ENCODE results near the gene CIB4. TPM values are rescaled to one million over a fixed set of nuclear protein-coding genes. Genes with fewer than 3 reads are reported as not detected.

The CIB4 gene
- total RNA-seq, 5 donors from 2014 or later (not counting 1 experiment from before 2014, with no cell fraction given) = not detected

DNA sequence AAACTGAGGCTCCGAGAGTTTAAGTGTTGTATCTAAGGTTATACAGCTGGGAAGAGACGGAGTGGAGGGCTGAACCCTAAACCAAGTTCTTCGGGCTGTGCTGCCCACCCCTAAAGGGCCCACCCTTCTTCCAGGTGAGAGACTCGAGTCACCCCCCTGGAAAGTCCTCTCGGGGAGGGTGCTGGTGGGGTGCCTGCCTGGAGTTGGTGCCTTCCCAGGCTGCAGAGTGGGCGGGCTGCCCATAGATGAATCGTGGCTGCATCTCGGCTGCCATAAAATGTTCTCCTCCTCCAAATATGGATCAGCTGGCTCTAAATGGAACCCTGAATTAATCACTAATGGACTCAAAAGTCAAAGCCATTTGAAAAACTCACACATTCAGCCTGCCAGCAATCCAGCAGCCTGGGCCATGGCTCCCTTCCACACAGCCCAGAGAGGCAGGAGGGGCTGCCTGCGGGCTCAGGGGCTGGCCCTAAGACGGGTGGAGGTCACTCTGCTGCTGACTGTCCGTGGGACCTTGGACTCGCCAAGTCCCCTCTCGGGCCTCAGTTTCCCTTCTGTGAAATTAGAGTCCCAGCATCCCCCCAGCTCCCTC is 7.7 kb downstream of the CIB4 start:
- peaks cover 0 to 16% of the 10 kb centered on the region in 2 donors for H3K27me3 Mint-ChIP-seq
- peaks cover 0 to 49% of the 10 kb centered on the region in 2 experiments for H3K27me3 ChIP-seq (replicated peaks in 1 of 2; ENCODE audit: control insufficient read depth in 2 of 2, extremely low read depth in 1 of 2, insufficient read depth in 2 of 2, low read length in 1 of 2)
- no peak for DNase-seq
- no peaks in the 10 kb centered on the region for H3K9me3 Mint-ChIP-seq
- POLR2A ChIA-PET = no interaction called here
- H3K27ac Mint-ChIP-seq = no peak overlapping the region
- ATAC-seq (replicated peaks in 1 of 4) = no peak
- H3K4me1 Mint-ChIP-seq = no peaks in the 10 kb centered on the region
- WGBS (ENCODE audit: insufficient coverage) = 75% methylated on average over 8 of the region's 13 CpGs
- H3K27ac ChIP-seq (ENCODE audit: low read length) = no peak overlapping the region
- no peaks in the 10 kb centered on the region for H3K4me1 ChIP-seq (ENCODE audit: control insufficient read depth in 1 of 2, extremely low read depth in 1 of 2, insufficient read depth in 2 of 2, low read length in 2 of 2)
- H3K36me3 Mint-ChIP-seq = no peaks in the 10 kb centered on the region
- no peak overlapping the region for H3K4me3 Mint-ChIP-seq
- CTCF ChIA-PET = no interaction called here
- H3K9me3 ChIP-seq = no peaks in the 10 kb centered on the region
- no peaks in the 10 kb centered on the region for H3K36me3 ChIP-seq (ENCODE audit: control insufficient read depth in 2 of 2, extremely low read depth in 1 of 2, insufficient read depth in 1 of 2, low read length in 1 of 2)
- no peak overlapping the region for H3K4me3 ChIP-seq (ENCODE audit: control insufficient read depth in 1 of 2, extremely low read depth in 1 of 2, low read length in 1 of 2)

- no peak overlapping the region for H3K27ac Mint-ChIP-seq
- CTCF ChIA-PET = no interaction called here
- POLR2A ChIA-PET = no interaction called here
Measured at GRCh38 chr2:26632624-26633185, 8.5 kb downstream of the CIB4 start.

DNA sequence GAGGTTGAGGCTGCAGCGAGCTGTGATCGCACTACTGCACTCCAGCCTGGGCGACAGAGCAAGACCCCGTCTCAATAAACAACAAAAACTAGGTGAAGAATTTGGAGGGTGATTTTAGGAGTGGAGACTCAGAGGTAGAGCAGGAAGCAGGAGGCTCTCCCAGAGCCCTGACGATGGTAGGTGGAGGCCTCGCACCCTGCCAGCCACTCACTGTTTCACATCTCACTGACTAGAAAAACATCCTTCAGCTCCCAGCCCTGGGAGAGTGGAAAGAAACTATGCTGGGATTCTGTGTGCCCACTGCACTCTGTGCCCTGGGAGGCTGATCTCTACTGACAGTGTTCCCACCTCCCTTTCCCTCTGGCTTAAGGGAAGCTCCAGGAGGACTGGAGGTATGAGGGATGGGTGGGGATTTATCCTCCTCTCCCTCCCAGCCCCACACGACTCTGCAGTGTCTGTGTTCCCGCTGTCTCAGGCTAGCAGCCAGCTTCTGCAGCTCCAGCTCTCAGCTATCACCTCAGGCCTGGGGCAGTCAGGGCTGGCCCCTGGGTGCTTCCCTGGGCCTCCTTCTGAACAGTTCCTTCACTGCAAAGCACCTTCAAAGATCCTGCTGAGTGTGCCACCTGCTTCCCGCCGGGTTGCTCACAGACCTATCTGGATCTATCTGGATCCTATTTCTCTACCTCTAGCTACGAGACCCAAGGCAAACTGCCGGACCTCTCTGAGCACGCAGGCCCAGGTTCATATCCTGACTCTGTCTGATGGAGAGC is 9.6 kb downstream of the CIB4 start:
- POLR2A ChIA-PET = no interaction called here
- no peak for DNase-seq
- Mint-ChIP-seq H3K4me3 (no peak overlapping the region), H3K4me1 (no peaks in the 10 kb centered on the region), H3K27ac (no peak overlapping the region), H3K27me3 (peaks cover 0 to 20% of the 10 kb centered on the region in 2 donors), H3K36me3 (no peaks in the 10 kb centered on the region), H3K9me3 (no peaks in the 10 kb centered on the region)
- Histone ChIP-seq H3K27me3 (replicated peaks in 1 of 2; ENCODE audit: control insufficient read depth in 2 of 2, extremely low read depth in 1 of 2, insufficient read depth in 2 of 2, low read length in 1 of 2) (peaks cover 0 to 43% of the 10 kb centered on the region in 2 experiments), H3K4me3 (ENCODE audit: control insufficient read depth in 1 of 2, extremely low read depth in 1 of 2, low read length in 1 of 2) (no peak overlapping the region), H3K4me1 (ENCODE audit: control insufficient read depth in 1 of 2, extremely low read depth in 1 of 2, insufficient read depth in 2 of 2, low read length in 2 of 2) (no peaks in the 10 kb centered on the region), H3K9me3 (no peaks in the 10 kb centered on the region), H3K36me3 (ENCODE audit: control insufficient read depth in 2 of 2, extremely low read depth in 1 of 2, insufficient read depth in 1 of 2, low read length in 1 of 2) (no peaks in the 10 kb centered on the region), H3K27ac (ENCODE audit: low read length) (no peak overlapping the region)
- 90% methylated on average over 6 of the region's 13 CpGs for WGBS (ENCODE audit: insufficient coverage)
- no peak for ATAC-seq (replicated peaks in 1 of 4)
- CTCF ChIA-PET = no interaction called here

More at GRCh38 chr2:26632624-26633185, 8.5 kb downstream of the CIB4 start:
- Histone ChIP-seq H3K9me3 (no peaks in the 10 kb centered on the region), H3K27ac (ENCODE audit: low read length) (no peak overlapping the region), H3K36me3 (ENCODE audit: control insufficient read depth in 2 of 2, extremely low read depth in 1 of 2, insufficient read depth in 1 of 2, low read length in 1 of 2) (no peaks in the 10 kb centered on the region), H3K4me1 (ENCODE audit: control insufficient read depth in 1 of 2, extremely low read depth in 1 of 2, insufficient read depth in 2 of 2, low read length in 2 of 2) (no peaks in the 10 kb centered on the region), H3K27me3 (replicated peaks in 1 of 2; ENCODE audit: control insufficient read depth in 2 of 2, extremely low read depth in 1 of 2, insufficient read depth in 2 of 2, low read length in 1 of 2) (peaks cover 0 to 45% of the 10 kb centered on the region in 2 experiments), H3K4me3 (ENCODE audit: control insufficient read depth in 1 of 2, extremely low read depth in 1 of 2, low read length in 1 of 2) (no peak overlapping the region)
- Mint-ChIP-seq H3K4me3 (no peak overlapping the region), H3K27me3 (peaks cover 0 to 19% of the 10 kb centered on the region in 2 donors), H3K4me1 (no peaks in the 10 kb centered on the region), H3K9me3 (no peaks in the 10 kb centered on the region), H3K36me3 (no peaks in the 10 kb centered on the region)
- 86% methylated on average over 9 of the region's 14 CpGs for WGBS (ENCODE audit: insufficient coverage)
- ATAC-seq (replicated peaks in 1 of 4) (no peak), DNase-seq (no peak)

DNA sequence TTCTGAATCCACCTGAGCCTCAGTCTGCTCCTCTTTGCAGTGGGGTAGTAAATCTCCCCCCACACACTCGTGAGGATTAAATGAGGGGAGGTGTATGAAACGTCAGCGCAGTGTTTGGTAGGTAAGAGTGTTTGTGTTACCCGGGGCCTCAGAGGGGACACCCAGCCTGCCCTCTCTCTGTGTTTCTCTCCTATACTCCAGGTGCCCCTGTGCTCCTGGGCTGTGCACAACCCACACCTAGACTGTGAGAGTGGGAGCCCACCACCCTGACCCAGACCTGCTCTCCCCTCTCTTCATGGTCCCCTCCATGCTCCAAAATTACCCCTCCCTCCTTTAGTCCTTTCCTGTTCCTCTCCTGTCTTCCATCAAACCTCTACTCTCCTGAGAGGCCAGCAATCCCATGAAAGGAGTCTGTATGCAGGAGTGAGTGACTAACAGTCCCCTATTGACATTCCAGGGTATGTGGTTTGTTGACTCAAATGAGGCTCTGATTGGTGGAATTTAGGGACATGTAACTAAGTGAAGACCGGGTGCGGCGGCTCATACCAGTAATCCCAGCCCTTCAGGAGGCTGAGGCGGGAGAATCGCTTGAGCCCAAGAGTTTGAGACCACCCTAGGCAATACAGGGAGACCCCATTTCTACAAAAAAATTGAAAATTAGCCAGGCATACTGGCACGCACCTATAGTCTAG is 10.4 kb downstream of the CIB4 start:
- CTCF ChIA-PET = no interaction called here
- peaks cover 0 to 20% of the 10 kb centered on the region in 2 donors for H3K27me3 Mint-ChIP-seq
- no peak for ATAC-seq (replicated peaks in 1 of 4)

GRCh38 chr2:26630235-26630634 is 10.9 kb downstream of the CIB4 start:
- Mint-ChIP-seq H3K27me3 (peaks cover 0 to 20% of the 10 kb centered on the region in 2 donors), H3K27ac (no peak overlapping the region), H3K4me1 (no peaks in the 10 kb centered on the region), H3K36me3 (no peaks in the 10 kb centered on the region), H3K4me3 (no peak overlapping the region), H3K9me3 (no peaks in the 10 kb centered on the region)
- H3K4me1 ChIP-seq (ENCODE audit: control insufficient read depth in 1 of 2, extremely low read depth in 1 of 2, insufficient read depth in 2 of 2, low read length in 2 of 2) = no peaks in the 10 kb centered on the region
- no peaks in the 10 kb centered on the region for H3K36me3 ChIP-seq (ENCODE audit: control insufficient read depth in 2 of 2, extremely low read depth in 1 of 2, insufficient read depth in 1 of 2, low read length in 1 of 2)
- no peak overlapping the region for H3K27ac ChIP-seq (ENCODE audit: low read length)
- peaks cover 0 to 43% of the 10 kb centered on the region in 2 experiments for H3K27me3 ChIP-seq (replicated peaks in 1 of 2; ENCODE audit: control insufficient read depth in 2 of 2, extremely low read depth in 1 of 2, insufficient read depth in 2 of 2, low read length in 1 of 2)
- H3K4me3 ChIP-seq (ENCODE audit: control insufficient read depth in 1 of 2, extremely low read depth in 1 of 2, low read length in 1 of 2) = no peak overlapping the region
- H3K9me3 ChIP-seq = no peaks in the 10 kb centered on the region
- ChIA-PET CTCF (no interaction called here), POLR2A (no interaction called here)
- DNase-seq = no peak
- no peak for ATAC-seq (replicated peaks in 1 of 4)
- WGBS (ENCODE audit: insufficient coverage) = 35% methylated on average over 2 of the region's 4 CpGs

More for the DNA sequence above, 10.4 kb downstream of the CIB4 start:
- H3K4me3 Mint-ChIP-seq = no peak overlapping the region
- no peaks in the 10 kb centered on the region for H3K9me3 ChIP-seq
- no peaks in the 10 kb centered on the region for H3K36me3 Mint-ChIP-seq
- peaks cover 0 to 43% of the 10 kb centered on the region in 2 experiments for H3K27me3 ChIP-seq (replicated peaks in 1 of 2; ENCODE audit: control insufficient read depth in 2 of 2, extremely low read depth in 1 of 2, insufficient read depth in 2 of 2, low read length in 1 of 2)
- H3K27ac Mint-ChIP-seq = no peak overlapping the region
- H3K9me3 Mint-ChIP-seq = no peaks in the 10 kb centered on the region
- H3K4me1 Mint-ChIP-seq = no peaks in the 10 kb centered on the region
- DNase-seq = no peak
- no peak overlapping the region for H3K27ac ChIP-seq (ENCODE audit: low read length)
- 92% methylated on average over 4 of the region's 10 CpGs for WGBS (ENCODE audit: insufficient coverage)
- POLR2A ChIA-PET = no interaction called here
- no peaks in the 10 kb centered on the region for H3K4me1 ChIP-seq (ENCODE audit: control insufficient read depth in 1 of 2, extremely low read depth in 1 of 2, insufficient read depth in 2 of 2, low read length in 2 of 2)
- H3K4me3 ChIP-seq (ENCODE audit: control insufficient read depth in 1 of 2, extremely low read depth in 1 of 2, low read length in 1 of 2) = no peak overlapping the region
- H3K36me3 ChIP-seq (ENCODE audit: control insufficient read depth in 2 of 2, extremely low read depth in 1 of 2, insufficient read depth in 1 of 2, low read length in 1 of 2) = no peaks in the 10 kb centered on the region

DNA sequence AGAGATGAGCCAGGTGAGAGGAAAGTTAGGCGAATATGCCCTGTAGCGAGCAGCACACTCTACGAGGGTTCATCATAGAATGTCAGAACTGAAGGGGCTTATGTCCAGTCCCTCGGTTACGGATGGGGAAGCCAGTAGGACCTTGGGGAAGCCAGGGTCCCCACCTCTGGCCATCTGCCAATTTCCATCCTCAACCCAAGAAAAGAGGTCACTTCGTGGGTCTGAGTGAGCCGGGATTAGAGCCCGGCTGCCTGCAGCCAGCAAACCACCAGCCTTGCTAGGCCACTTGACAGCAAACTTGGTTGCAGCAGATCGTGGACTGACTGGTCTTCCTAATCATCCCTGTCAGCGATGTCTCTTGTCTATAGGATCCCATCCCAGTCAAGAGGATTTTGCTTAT is 11.4 kb downstream of the CIB4 start:
- Histone ChIP-seq H3K27me3 (replicated peaks in 1 of 2; ENCODE audit: control insufficient read depth in 2 of 2, extremely low read depth in 1 of 2, insufficient read depth in 2 of 2, low read length in 1 of 2) (peaks cover 0 to 42% of the 10 kb centered on the region in 2 experiments), H3K4me3 (ENCODE audit: control insufficient read depth in 1 of 2, extremely low read depth in 1 of 2, low read length in 1 of 2) (no peak overlapping the region), H3K4me1 (ENCODE audit: control insufficient read depth in 1 of 2, extremely low read depth in 1 of 2, insufficient read depth in 2 of 2, low read length in 2 of 2) (no peaks in the 10 kb centered on the region), H3K36me3 (ENCODE audit: control insufficient read depth in 2 of 2, extremely low read depth in 1 of 2, insufficient read depth in 1 of 2, low read length in 1 of 2) (no peaks in the 10 kb centered on the region), H3K9me3 (no peaks in the 10 kb centered on the region), H3K27ac (ENCODE audit: low read length) (no peak overlapping the region)
- no peak for DNase-seq
- WGBS (ENCODE audit: insufficient coverage) = 75% methylated on average over 9 of the region's 10 CpGs
- Mint-ChIP-seq H3K36me3 (no peaks in the 10 kb centered on the region), H3K27ac (no peak overlapping the region), H3K4me1 (no peaks in the 10 kb centered on the region), H3K27me3 (peaks cover 0 to 20% of the 10 kb centered on the region in 2 donors), H3K9me3 (no peaks in the 10 kb centered on the region), H3K4me3 (no peak overlapping the region)
- ChIA-PET POLR2A (no interaction called here), CTCF (no interaction called here)
- no peak for ATAC-seq (replicated peaks in 1 of 4)

All from T-cell (primary cell).